HG03103 (cell line): ENCODE measurements around the gene LILRA2.
"Not testable (repeated sequence)": the region's sequence is repeated elsewhere in the genome, so short reads cannot be mapped to it uniquely, and the experiment has no call there.

Experiments used
- ATAC-seq: cut with Tn5 transposase; IDR thresholded peaks from one replicate; pipeline ENCODE4 v1.9.1; 2021; ENCODE audit warnings: low read depth; ENCODE audit not compliant: unreplicated experiment

The LILRA2 gene

DNA sequence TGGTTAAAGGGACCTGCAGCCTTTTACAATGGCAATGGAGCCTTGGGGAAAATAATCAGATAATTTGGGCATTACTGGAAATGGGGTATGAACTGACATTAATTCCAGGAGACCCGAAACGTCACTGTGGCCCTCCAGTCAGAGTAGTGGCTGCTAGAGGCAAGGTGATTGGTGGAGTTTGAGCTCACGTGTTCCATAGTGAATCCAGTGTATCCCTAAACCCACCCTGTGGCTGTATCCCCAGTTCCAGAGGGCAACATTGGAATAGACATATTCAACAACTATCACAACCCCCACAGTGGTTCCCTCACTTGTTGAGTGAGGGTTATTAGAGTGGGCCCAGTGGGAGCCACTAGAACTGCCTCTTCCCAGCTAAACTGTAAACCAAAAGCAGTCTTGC, 3.3 kb upstream of the LILRA2 start:
- no peak for ATAC-seq

DNA sequence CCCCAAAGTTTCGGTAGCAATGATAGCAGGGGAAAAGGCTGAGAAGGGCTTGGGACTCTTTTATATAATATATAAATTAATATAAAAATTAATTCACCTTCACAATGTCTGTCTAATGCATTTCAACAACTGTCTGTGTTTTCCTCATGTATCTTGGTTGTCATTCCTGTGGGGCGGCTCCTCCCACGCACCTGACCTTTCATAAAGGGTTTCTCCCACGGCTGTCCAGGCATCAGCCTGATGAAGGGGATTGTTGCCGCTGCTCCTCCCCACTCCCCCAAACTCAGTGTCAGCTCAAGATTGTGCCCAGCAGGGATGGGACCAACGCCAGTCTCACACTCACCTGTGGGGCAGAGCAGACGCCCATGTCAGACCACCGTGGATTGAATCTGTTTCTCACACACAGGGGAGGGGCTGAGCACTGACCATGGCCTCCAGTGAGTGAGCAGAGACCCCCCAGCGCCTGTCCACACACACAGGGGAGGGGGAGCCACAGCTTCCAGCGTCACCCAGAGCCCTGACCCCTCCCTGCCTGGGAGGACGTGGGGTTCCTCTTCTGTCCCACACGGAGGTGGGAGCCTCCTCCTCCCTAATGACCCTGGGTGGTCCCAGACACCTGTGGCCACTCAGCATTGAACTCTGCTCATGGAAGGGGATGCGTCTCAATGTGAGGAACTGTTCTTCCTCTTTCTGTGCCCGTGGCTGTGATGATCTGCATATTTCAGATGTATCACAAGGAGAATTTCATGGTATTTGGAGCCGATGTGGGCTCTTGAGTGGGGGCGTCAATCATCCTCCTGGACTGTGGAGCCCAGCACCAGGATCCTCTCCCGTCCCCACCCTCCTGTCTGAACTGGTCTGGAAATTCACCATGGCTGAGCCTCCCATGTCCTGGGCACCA, 1.6 kb upstream of the LILRA2 start:
- ATAC-seq: not testable (repeated sequence)

DNA sequence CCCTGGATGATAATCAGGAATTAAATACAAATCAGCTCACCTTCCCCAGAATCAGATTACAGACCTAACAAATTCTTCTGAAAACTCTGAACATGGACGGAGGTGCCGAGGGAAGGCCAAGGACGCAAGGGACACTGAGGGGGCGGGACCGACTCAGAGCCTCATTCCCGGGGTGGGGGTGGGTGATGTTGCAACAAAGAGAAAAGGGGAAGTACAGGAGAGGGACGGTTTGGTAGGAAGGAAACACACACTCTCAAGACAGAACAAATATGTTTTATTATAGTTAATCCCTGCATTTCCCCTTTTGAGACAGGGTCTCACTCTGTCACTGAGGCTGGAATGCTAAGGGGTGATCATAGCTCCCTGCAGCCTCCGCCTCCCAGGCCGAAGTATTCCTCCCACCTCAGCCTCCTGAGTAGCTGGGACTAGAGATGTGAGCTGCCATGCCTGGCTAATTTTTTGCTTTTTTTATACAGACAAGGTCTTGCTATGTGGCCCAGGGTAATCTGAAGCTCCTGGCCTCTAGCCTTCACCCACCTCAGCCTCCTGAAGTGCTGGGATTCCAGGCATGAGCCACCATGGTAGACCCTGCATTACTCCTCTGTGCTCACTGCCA, 786 bp upstream of the LILRA2 start:
- no peak for ATAC-seq

DNA sequence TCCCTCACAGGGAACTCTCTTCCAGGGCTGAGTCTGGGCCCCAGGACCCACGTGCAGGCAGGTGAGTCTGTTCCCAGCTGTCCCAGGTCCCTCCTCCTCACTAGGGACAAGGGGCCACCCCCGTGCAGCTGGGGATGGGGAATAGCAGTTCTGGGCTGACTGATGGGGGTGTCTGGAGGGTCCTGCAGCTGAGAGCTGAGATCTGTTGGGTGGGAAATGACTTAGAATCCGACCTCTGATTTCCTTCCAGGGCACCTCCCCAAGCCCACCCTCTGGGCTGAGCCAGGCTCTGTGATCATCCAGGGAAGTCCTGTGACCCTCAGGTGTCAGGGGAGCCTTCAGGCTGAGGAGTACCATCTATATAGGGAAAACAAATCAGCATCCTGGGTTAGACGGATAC, 461 bp downstream of the LILRA2 start:
- ATAC-seq: no peak

DNA sequence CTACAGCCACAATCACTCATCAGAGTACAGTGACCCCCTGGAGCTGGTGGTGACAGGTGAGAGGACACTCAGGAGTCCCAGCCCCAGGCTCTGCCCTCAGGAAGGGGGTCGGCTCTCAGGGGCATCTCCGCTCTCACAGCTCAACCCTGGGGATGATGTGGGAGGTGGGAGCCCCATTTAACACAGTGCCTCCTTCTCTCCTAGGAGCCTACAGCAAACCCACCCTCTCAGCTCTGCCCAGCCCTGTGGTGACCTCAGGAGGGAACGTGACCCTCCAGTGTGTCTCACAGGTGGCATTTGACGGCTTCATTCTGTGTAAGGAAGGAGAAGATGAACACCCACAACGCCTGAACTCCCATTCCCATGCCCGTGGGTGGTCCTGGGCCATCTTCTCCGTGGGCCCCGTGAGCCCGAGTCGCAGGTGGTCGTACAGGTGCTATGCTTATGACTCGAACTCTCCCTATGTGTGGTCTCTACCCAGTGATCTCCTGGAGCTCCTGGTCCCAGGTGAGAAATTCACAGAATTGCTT, 1.0 kb downstream of the LILRA2 start:
- no peak for ATAC-seq

DNA sequence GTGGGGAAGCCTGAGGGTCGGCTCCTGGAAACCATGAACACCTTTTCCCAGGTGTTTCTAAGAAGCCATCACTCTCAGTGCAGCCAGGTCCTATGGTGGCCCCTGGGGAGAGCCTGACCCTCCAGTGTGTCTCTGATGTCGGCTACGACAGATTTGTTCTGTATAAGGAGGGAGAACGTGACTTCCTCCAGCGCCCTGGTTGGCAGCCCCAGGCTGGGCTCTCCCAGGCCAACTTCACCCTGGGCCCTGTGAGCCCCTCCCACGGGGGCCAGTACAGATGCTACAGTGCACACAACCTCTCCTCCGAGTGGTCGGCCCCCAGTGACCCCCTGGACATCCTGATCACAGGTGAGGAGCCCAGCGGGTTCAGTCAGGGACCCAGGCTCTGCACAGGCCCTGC, 1.6 kb downstream of the LILRA2 start:
- ATAC-seq: not testable (repeated sequence)

DNA sequence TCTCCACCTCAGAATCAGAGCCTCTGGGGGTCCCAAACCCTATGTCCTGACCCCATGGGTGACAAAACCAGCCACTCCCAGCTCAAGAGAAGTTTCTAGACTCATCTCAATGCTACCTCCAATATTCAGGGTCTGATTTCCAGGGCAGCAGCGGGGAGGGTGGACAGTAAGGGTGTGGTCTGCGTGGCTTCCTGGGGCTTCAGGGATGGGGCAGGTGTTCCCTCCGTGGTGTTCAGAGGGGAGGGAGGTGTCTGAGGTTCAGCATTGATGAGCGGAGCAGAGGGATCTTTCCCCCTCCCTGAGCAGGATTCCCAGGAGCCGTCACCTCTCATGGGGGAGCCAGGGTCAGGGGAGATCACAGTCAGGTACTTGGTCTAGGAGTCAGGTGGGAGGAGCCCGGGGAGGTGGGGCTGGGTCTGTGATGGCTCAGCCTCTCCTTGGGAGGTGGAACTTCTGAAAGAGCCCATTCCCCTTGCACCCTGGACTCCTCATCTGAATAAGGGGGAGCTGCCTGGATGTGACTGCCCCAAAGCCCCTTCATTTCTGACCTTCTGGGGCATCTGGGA, 2.9 kb downstream of the LILRA2 start:
- ATAC-seq: no peak

DNA sequence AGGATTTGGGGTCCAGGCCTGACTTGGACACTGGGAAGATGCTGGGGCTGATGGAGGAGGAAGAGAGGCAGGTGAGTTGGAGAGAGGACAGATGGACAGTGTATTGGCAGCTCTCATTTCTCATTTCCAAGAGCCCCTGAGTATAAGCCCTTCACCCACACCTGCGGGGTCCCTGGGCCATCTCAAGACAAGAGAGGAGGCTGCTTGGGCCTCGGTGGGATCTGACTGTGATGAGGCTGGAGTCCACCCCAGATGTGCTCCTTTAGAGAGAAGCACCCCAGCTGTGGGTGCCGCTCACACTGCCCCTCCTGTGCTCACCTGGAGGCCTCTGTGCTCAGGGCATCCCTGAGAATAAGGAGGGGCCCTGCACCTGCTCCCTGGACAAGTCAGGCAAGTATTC, 3.7 kb downstream of the LILRA2 start:
- no peak for ATAC-seq

DNA sequence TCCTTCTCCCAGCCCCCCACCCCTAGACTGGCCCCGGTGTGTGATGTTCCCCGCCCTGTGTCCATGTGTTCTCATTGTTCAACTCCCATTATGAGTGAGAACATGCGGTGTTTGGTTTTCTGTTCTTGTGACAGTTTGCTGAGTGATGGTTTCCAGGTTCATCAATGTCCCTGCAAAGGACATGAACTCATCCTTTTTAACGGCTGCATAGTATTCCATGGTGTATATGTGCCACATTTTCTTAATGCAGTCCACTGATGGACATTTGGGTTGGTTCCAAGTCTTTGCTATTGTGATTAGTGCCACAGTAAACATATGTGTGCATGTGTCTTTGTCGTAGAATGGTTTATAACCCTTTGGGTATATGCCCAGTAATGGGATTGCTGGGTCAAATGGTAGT, 4.7 kb downstream of the LILRA2 start:
- not testable (repeated sequence) for ATAC-seq

DNA sequence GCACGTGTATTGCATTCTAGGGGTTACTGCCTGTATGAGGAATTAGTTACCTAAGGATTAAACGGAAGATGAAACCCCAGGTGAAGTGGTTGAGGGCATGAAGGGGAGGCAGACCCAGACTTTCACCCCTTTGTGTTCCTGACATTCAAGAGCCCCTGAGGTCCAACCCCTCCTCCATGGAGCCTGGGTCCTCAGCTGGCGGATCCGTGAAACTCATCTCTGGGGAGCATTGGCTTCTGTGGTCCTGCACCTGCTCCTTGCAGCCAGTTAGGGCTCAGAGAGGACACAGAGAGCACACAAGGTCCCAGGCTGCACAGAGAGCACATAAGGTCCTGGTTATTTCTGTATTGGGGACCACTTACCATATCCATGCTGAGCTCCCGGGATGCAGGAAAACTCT, 12.8 kb downstream of the LILRA2 start:
- ATAC-seq: no peak

DNA sequence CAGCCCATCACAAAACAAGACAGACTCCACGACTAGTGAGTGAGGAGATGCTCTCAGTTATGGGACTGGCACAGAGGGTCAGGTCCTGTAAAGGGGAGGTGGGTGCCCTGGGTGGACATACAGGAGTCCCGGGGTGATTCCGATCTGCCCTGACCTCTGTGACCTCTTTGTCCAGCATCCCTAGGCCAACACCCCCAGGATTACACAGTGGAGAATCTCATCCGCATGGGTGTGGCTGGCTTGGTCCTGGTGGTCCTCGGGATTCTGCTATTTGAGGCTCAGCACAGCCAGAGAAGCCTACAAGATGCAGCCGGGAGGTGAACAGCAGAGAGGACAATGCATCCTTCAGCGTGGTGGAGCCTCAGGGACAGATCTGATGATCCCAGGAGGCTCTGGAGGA, 13.4 kb downstream of the LILRA2 start:
- ATAC-seq: no peak

DNA sequence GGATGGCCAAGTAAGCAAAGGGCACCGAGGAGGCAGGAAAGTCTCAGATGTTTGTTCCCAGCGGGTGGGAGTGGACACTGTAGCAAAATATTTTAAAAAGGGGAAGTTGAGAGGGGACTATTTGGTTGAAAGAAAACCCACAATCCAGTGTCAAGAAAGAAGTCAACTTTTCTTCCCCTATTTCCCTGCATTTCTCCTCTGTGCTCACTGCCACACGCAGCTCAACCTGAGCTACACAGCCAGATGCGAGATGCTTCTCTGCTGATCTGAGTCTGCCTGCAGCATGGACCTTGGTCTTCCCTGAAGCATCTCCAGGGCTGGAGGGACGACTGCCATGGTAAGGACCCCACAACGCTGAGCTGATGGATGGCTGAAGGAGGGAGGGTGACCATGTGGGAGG, 19.9 kb downstream of the LILRA2 start, which contains the start of gene LILRA1:
Gene LILRA1 (plus strand): TSS at position 188 of the 400 bp plus-strand sequence. CDS start 613 bp downstream, outside the sequence.
- ATAC-seq: not testable (repeated sequence)

DNA sequence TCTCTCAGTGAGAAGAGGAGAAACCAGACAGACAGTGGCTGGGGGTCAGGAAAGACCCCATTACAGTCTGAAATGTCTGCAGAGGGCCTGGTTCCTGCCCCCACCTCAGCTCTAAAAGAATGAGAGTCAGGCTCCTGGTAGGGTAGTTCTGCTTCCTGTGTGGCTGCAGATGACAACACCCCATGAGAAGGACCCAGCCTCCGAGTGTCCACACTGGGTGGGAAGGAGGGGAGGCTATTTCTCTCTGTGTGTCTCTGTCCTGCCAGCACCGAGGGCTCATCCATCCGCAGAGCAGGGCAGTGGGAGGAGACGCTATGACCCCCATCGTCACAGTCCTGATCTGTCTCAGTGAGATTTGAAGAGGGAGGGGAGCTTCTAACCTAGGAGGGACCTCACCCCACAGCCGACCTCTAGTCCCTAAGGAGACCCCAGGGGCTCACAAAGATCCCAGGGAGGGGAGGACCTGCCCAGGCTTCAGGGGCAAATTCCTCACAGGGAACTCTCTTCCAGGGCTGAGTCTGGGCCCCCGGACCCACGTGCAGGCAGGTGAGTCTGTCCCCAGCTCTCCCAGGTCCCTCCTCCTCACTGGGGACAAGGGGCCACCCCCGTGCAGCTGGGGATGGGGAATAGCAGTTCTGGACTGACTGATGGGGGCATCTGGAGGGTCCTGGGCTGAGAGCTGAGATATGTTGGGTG, 20.5 kb downstream of the LILRA2 start:
- ATAC-seq: not testable (repeated sequence)

DNA sequence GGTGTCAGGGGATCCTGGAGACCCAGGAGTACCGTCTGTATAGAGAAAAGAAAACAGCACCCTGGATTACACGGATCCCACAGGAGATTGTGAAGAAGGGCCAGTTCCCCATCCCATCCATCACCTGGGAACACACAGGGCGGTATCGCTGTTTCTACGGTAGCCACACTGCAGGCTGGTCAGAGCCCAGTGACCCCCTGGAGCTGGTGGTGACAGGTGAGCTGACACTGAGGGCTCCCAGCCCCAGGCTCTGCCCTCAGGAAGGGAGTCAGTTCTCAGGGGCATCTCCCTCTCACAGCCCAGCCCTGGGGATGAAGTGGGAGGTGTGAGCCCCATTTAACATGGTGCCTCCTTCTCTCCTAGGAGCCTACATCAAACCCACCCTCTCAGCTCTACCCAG, 21.1 kb downstream of the LILRA2 start:
- ATAC-seq: no peak

DNA sequence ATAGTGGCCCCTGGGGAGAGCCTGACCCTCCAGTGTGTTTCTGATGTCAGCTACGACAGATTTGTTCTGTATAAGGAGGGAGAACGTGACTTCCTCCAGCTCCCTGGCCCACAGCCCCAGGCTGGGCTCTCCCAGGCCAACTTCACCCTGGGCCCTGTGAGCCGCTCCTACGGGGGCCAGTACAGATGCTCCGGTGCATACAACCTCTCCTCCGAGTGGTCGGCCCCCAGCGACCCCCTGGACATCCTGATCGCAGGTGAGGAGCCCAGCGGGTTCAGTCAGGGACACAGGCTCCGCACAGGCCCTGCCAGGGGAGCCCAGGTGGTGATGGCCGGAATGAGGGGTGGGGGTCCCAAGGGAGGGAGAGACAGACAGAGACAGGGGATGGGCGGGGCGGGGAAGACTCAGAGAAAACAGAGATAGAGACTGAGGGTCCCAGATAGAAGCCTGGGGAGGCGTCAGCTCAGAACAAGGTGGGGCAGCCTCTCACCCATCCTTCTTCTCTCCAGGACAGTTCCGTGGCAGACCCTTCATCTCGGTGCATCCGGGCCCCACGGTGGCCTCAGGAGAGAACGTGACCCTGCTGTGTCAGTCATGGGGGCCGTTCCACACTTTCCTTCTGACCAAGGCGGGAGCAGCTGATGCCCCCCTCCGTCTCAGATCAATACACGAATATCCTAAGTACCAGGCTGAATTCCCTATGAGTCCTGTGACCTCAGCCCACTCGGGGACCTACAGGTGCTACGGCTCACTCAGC, 22.3 kb downstream of the LILRA2 start:
- not testable (repeated sequence) for ATAC-seq

DNA sequence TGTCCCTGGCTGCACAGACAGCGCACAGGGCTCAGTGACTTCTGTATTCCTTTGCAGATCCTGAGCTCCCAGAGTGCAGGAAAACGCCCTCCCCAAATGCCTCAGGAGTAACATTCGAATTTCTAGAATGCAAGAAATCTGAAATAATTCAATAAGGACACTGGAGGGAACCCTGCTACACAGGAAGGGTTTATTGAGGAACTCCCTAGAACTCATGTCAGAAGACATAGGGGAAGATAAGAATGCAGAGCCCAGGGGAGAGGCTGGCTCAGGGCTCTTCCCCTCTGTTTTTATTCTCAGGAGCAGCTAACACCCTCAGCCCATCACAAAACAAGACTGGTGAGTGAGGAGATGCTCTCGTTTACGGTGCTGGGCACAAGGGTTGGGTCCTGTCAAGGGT, 26.6 kb downstream of the LILRA2 start:
- no peak for ATAC-seq

DNA sequence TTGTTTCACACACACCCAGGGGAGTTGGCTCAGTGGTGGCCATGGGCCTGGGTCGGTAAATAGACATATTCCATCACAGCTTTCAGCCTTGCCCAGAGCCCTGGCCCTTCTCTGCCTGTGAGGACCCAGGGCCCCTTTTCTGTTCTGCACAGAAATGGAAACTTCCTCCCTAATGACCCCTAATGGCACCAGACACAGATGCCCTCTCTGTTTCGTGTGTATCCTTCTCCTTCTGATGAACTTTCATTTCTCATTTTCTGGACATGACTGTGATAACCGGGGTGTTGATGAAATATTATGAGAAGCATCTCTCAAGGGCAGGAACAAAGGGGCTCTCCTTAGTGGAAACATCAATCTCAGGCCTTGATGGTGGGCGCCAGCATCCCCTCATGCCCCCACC, 32.6 kb downstream of the LILRA2 start:
- ATAC-seq: no peak

DNA sequence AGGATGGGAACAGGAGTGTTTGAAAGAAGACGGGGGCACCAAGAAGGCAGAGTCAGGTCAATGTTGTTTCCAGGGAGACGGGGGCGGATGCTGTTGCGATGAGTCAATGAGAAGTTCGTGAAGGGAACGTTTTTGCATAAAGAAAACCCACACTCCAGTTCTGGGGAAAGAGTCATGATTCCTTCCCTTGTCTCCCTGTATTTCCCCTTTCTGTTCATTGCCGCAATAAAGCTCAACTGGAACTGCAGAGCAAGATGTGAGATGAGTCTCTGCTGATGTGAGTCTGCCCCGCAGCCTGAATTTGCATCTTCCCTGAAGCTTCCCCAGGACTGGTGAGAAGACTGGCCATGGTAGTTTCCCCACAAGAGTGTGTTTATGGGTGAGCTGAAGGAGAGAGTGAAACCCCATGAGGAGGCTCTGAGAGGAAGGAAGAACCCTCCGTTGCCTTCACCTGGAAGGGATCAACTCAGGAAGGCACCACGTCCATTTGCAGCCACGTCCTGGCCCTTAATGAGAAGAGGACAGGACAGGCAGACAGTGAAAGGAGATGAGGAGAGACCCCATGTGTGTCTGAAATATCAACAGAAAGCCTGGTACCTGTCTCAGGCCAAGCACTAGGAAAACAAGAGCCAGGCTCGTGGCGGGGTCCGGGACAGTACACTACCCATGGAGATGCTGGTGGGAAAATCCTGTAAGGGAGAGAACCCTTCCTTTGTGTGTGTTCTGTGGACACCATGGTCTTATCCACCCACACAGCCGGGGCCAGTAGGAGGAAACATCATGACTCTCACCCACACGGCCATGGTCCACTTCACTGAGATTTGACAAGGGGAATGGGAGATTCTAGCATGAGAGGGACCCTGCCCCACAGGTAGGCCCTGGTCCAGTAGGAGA, 33.5 kb downstream of the LILRA2 start:
- ATAC-seq: no peak

DNA sequence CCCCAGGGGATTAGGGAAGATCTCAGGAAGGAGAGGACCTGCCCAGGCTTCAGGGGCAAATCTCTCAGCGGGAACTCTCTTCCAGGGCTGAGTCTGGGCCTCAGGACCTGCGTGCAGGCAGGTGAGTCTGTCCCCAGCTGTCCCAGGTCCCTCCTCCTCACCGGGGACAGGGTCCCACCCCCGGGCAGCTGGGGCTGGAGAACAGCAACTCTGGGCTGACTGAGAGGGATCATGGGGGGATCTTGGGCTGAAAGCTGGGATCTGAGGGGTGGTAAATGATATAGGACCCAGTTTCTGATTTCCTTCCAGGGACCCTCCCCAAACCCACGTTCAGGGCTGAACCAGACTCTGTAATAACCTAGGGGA, 34.2 kb downstream of the LILRA2 start:
- no peak for ATAC-seq
